ENCODE data around the gene CDCP1.

Gene CDCP1

GRCh38 chr3:45092132-45093031, 53.8 kb downstream of the CDCP1 start:
- peak; percentile 44 for DNase-seq (ENCODE audit: low read depth)
- H3K4me3 ChIP-seq (ENCODE audit: low read length), result no peak overlapping the region
- TF ChIP-seq CTCF (conservative IDR thresholded peaks at IDR 0.05; ENCODE audit: low read depth, low read length), result no peak

GRCh38 chr3:45090855-45091254, 55.3 kb downstream of the CDCP1 start:
- no peak for TF ChIP-seq CTCF (conservative IDR thresholded peaks at IDR 0.05; ENCODE audit: low read depth, low read length)
- no peak overlapping the region for H3K4me3 ChIP-seq (ENCODE audit: low read length)
- DNase-seq (ENCODE audit: low read depth), result no peak

GRCh38 chr3:45088543-45089358, 57.4 kb downstream of the CDCP1 start:
- no peak overlapping the region for H3K4me3 ChIP-seq (ENCODE audit: low read length)
- no peak for TF ChIP-seq CTCF (conservative IDR thresholded peaks at IDR 0.05; ENCODE audit: low read depth, low read length)
- DNase-seq (ENCODE audit: low read depth), result no peak

- no peak for DNase-seq (ENCODE audit: low read depth)
- no peak for TF ChIP-seq CTCF (conservative IDR thresholded peaks at IDR 0.05; ENCODE audit: low read depth, low read length)
- H3K4me3 ChIP-seq (ENCODE audit: low read length), result no peak overlapping the region
These were observed 59.0 kb downstream of the CDCP1 start for GRCh38 chr3:45087155-45087554.

GRCh38 chr3:45084820-45085816, 61.1 kb downstream of the CDCP1 start:
- peak; percentile 63 for DNase-seq (ENCODE audit: low read depth)
- no peak for TF ChIP-seq CTCF (conservative IDR thresholded peaks at IDR 0.05; ENCODE audit: low read depth, low read length)
- no peak overlapping the region for H3K4me3 ChIP-seq (ENCODE audit: low read length)

GRCh38 chr3:45084361-45084760, 61.8 kb downstream of the CDCP1 start:
- no peak for TF ChIP-seq CTCF (conservative IDR thresholded peaks at IDR 0.05; ENCODE audit: low read depth, low read length)
- DNase-seq (ENCODE audit: low read depth), result no peak
- no peak overlapping the region for H3K4me3 ChIP-seq (ENCODE audit: low read length)

Data from retinal pigment epithelial cell (primary cell).